ENCODE measurements around the gene DIDO1.

The DIDO1 gene

DNA sequence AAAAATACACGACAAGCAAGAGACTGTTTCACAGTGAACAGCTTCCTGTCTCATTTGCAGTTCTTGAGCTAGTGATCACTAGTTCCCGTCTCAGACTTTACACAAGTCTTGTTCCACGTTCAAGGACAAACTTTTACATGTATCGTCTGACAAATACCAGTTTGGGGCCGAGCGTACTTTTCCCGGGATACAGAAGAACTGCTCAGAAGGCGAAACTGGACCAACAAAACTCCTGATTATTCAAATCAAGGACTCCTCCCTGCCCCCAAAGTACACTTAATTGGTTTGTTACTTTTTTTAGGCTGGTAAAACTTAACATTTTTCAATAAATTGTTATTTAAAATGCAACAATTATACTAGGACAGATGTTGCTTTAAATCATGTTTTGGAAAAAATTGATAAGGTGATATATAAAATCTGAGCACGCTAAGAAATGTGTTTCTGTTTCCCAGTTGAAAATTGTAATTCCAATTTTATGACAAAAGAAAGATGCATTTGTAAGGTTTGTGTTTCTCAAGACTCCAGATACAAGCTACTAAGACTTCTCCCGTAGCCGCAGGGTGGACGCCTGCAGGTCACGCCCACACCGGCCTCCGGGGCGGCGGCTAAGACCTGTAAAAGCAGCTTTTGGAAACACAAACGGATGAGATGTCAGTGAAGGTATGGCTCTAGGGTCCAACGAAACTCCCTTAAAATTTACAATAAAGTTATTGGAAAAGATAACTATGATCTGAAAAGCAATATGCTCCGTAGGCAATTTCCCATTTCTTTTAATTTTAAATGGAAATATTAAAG lies 47.9 kb downstream of the DIDO1 start:
- no peak overlapping the region for H3K9ac ChIP-seq

DNA sequence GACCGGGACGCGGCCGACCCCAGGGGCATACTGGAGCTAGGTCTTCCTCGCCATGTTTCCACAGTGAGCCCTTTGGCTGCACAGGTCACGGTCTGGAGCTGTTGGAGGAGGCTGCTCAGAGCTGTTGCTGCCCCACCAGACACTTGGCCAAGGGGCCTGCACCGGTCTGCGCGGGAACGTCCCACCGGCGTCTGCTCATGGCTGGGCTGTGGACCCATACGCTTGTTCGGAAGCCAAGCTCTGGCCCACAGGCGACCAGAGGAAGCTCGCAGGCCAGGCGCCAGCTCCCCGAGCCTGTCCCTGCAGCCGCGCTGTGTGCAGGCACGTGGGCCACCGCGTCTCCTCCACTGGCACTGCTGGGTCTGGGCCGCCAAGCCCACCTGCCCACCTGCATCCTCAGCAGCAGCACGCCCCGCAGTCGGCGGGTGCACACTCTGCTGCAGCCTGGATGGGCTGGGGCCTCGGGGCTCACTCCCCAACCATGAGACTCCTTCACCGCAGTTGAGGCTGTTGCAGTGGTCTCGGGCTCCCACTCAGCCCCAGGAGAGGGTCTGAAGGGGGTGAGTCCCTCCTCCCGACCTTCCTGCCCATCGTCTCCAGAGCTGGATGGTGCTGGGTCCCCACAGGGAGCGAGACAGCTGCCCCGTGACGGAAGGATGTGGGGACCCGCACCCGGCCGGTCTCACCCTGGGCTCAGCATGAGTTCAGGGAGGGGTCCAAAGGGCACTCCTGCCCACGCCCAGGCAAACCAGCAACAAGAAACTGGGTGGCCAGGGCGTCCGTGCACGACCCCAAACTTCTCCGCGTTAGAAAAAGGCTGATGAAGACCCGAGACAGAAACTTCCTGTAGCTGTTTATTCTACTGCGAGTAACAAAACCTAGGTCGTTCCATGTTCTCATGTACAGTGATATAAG lies 49.1 kb downstream of the DIDO1 start:
- no peak overlapping the region for H3K4me2 ChIP-seq (ENCODE audit: low read length)
- no peaks in the 10 kb centered on the region for H3K27me3 ChIP-seq (ENCODE audit: control insufficient read depth, insufficient read depth, low read length)
- no peaks in the 10 kb centered on the region for H3K79me2 ChIP-seq
- no peak overlapping the region for H3K27ac ChIP-seq
- no peak overlapping the region for H3K4me3 ChIP-seq (ENCODE audit: low read depth, low read length)
- no peak overlapping the region for H2AFZ ChIP-seq
- H3K4me1 ChIP-seq: no peaks in the 10 kb centered on the region
- no peaks in the 10 kb centered on the region for H3K36me3 ChIP-seq (ENCODE audit: control insufficient read depth, insufficient read depth, low read length)
- TF ChIP-seq, protein P1, sequence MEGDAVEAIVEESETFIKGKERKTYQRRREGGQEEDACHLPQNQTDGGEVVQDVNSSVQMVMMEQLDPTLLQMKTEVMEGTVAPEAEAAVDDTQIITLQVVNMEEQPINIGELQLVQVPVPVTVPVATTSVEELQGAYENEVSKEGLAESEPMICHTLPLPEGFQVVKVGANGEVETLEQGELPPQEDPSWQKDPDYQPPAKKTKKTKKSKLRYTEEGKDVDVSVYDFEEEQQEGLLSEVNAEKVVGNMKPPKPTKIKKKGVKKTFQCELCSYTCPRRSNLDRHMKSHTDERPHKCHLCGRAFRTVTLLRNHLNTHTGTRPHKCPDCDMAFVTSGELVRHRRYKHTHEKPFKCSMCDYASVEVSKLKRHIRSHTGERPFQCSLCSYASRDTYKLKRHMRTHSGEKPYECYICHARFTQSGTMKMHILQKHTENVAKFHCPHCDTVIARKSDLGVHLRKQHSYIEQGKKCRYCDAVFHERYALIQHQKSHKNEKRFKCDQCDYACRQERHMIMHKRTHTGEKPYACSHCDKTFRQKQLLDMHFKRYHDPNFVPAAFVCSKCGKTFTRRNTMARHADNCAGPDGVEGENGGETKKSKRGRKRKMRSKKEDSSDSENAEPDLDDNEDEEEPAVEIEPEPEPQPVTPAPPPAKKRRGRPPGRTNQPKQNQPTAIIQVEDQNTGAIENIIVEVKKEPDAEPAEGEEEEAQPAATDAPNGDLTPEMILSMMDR (IDR thresholded peaks at IDR 0.05): no peak
- no peak overlapping the region for H3K9ac ChIP-seq
- no peaks in the 10 kb centered on the region for H3K9me3 ChIP-seq (ENCODE audit: control insufficient read depth, low read length)

More for the DNA sequence above, 47.9 kb downstream of the DIDO1 start:
- TF ChIP-seq, protein P1 (IDR thresholded peaks at IDR 0.05): no peak
- Histone ChIP-seq H3K79me2 (no peaks in the 10 kb centered on the region), H3K4me1 (no peaks in the 10 kb centered on the region), H3K36me3 (ENCODE audit: control insufficient read depth, insufficient read depth, low read length) (no peaks in the 10 kb centered on the region), H3K4me3 (ENCODE audit: low read depth, low read length) (no peak overlapping the region), H3K9me3 (ENCODE audit: control insufficient read depth, low read length) (no peaks in the 10 kb centered on the region), H3K27ac (no peak overlapping the region), H3K27me3 (ENCODE audit: control insufficient read depth, insufficient read depth, low read length) (no peaks in the 10 kb centered on the region), H3K4me2 (ENCODE audit: low read length) (no peak overlapping the region), H2AFZ (no peak overlapping the region)

DNA sequence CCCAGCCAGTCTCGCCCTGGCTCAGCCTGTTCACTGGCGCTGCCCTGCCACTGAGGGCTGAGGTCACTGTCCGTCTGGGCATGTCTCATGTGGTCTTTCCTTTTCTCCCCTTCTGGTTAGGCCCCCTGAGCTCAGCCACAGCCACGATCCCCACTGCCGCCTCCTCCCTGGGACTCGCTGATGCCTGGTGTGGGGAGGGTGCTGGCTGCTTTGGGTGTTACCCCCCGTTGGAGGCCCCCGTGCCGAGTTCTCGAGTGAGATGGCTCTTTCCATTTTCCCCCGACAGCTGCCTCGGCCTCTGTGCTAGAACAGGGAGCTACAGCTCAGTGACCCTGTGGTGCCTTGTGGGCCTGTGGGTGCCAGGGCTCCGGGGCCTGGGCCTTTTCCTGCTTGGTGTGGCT lies 49.8 kb downstream of the DIDO1 start:
- H3K79me2 ChIP-seq: no peaks in the 10 kb centered on the region
- no peaks in the 10 kb centered on the region for H3K36me3 ChIP-seq (ENCODE audit: control insufficient read depth, insufficient read depth, low read length)
- H3K9ac ChIP-seq: no peak overlapping the region
- no peaks in the 10 kb centered on the region for H3K4me1 ChIP-seq
- H3K27me3 ChIP-seq (ENCODE audit: control insufficient read depth, insufficient read depth, low read length): no peaks in the 10 kb centered on the region
- H3K4me3 ChIP-seq (ENCODE audit: low read depth, low read length): no peak overlapping the region
- no peak overlapping the region for H3K27ac ChIP-seq
- H3K9me3 ChIP-seq (ENCODE audit: control insufficient read depth, low read length): no peaks in the 10 kb centered on the region
- no peak overlapping the region for H2AFZ ChIP-seq
- TF ChIP-seq, protein P1 (IDR thresholded peaks at IDR 0.05): no peak
- H3K4me2 ChIP-seq (ENCODE audit: low read length): no peak overlapping the region

DNA sequence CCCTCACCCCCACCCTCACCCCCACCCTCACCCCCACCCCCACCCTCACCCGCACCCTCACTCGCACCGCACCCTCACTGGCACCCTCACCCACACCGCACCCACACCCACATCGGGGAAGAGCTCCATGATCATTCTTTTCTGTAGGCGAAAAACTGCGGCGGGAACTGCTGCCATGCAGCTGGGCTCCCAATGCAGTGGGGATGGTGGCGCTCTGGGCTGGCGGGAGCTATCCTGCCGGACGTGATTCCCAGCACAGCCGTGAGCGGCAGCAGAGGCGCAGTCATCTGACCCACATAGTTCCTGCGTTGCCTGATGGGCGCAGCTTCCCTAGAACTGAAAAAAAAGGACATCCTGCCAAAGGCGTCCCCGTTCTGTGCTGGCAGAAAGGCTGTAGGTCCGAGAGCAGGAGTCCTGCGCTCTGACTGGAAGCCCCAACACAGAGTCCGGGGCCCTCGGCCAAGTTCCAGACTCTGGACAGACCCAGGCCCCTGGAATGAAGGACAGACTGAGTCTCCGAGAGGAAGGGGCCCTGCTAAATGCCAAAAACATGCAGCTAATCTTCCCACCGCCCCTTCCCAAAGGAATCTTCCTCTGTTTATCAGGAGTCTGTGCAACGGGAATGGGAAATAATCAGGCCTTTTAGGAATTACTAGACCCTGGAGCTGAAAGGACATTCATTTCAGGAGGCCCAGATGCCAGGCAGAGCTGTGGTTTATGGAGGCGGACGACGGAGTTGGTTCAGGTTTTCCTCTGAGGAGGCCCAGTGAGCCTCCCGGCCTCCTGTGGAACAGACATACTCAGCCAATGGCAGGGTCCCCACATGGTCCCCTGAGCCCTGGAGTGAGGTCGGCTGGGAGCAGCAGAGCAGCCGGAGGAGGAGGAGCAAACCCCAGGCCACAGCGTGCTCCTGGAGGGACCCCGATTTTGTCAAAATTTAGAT lies 50.6 kb downstream of the DIDO1 start:
- no peaks in the 10 kb centered on the region for H3K79me2 ChIP-seq
- no peak overlapping the region for H3K4me3 ChIP-seq (ENCODE audit: low read depth, low read length)
- H3K36me3 ChIP-seq (ENCODE audit: control insufficient read depth, insufficient read depth, low read length): no peaks in the 10 kb centered on the region
- TF ChIP-seq, protein P1 (IDR thresholded peaks at IDR 0.05): peak; percentile 27
- H3K27ac ChIP-seq: peak overlapping the region; percentile 2
- H3K27me3 ChIP-seq (ENCODE audit: control insufficient read depth, insufficient read depth, low read length): no peaks in the 10 kb centered on the region
- peak overlapping the region; percentile 41 for H3K4me2 ChIP-seq (ENCODE audit: low read length)
- H3K4me1 ChIP-seq: no peaks in the 10 kb centered on the region
- no peaks in the 10 kb centered on the region for H3K9me3 ChIP-seq (ENCODE audit: control insufficient read depth, low read length)
- no peak overlapping the region for H3K9ac ChIP-seq
- peak overlapping the region; percentile 67 for H2AFZ ChIP-seq

All from parathyroid adenoma (tissue), 2 donors.